Stimulated activated CD8-positive, alpha-beta memory T cell treated with anti-CD3 and anti-CD28 coated beads, Interleukin-4, amount 100 ng/mL, for 24 hours (primary cell): ENCODE measurements around the gene XAF1.
A peak's percentile ranks its signal among the peaks of the same experiment; 100 is the strongest.
"Not testable (repeated sequence)": the region's sequence is repeated elsewhere in the genome, so short reads cannot be mapped to it uniquely, and the experiment has no call there.

Source experiments
- DNase-seq: peaks from one replicate; pipeline ENCODE4 v3.0.0-alpha.2; 2020; ENCODE audit warnings: low read depth

Gene XAF1, protein sequence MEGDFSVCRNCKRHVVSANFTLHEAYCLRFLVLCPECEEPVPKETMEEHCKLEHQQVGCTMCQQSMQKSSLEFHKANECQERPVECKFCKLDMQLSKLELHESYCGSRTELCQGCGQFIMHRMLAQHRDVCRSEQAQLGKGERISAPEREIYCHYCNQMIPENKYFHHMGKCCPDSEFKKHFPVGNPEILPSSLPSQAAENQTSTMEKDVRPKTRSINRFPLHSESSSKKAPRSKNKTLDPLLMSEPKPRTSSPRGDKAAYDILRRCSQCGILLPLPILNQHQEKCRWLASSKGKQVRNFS

DNA sequence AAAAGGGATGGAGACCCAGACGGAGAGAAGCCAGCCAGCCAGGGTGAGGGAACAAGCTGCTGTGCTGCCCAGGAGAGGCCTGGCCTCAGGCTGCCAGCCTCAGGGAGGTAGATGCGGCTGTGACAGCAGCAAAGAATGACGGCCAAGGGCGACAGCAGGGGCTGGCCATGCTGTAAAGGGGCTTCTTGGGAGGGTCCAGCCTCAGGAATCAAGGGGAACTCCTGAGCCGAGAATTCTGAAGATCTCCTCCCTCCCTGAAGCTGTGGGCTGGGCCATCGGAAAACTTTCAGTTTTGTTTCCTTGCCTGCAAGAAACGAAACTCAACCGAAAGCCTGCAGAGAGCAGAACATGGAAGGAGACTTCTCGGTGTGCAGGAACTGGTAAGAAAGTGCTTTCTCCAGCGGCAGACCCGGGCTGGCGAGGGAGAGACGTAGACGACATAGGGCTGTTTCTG lies at the start of gene XAF1:
Gene XAF1 (plus strand): TSS at position 316 of the 454 bp plus-strand sequence. CDS start 33 bp downstream, at position 349.
- peak; percentile 12 for DNase-seq

DNA sequence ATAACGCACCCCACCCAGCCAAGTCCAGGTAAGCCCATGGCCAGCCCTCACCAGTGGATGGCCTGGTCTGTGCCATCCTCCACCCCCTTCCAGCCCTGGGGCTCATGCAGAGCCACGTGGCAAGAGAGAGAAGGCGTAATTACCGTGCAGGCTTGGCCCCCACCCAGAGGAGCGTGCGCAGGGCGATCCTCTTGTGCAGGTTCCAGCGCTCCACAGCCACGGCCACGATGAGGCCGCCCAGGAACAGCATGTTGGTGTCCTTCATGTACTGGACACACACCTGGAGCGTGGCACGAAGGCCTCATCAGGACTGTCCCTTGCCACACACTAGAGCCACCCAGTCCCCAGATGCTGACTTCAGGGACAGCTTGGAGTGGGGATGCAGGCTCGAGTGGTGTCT lies 49.3 kb upstream of the XAF1 start:
- no peak for DNase-seq

DNA sequence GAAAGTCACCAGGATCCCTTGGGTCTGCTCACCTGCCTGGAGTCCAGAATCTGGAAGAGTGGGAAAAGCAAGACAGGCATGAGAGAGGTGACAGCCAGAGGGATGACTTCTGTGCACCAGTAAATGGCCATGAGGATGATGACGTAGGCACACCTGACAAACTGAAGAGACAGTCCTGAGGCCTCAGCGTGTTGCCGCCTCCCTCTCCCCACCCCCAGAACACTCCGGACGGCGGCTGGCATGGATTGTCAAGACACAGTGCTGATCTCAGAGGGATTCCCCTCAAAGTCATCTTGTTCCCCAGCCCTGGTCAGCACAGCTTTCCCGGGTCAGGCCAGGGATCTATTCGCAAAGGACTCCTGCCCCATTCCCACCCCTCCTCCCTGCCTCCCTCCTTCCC lies 48.9 kb upstream of the XAF1 start:
- DNase-seq, result no peak

DNA sequence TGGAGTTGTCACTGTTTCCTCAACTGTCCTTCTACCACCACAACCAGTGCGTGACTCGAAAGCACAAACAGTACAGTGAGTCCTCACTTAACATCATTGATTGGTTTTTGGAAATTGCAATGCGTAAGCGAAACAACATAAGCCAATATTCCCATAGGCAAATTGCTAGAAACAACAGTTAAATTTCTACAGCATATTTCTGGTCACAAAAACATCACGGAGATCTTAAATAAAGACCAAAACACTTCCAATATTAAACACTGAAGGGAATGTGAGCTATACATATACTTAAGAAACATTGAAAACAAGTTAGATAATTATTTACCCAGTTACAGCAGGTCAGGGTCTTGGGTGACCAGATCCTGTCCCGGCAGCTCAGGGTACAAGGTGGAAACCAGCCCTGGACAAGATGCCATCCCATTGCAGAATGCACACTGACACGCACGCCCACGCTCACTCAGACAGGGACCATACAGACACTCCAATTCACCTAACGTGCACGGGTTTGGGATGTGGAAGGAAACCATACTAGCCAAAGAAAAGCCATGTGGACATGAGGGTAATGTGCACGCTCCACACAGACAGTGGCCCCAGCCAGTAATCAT lies 47.4 kb upstream of the XAF1 start:
- no peak for DNase-seq

DNA sequence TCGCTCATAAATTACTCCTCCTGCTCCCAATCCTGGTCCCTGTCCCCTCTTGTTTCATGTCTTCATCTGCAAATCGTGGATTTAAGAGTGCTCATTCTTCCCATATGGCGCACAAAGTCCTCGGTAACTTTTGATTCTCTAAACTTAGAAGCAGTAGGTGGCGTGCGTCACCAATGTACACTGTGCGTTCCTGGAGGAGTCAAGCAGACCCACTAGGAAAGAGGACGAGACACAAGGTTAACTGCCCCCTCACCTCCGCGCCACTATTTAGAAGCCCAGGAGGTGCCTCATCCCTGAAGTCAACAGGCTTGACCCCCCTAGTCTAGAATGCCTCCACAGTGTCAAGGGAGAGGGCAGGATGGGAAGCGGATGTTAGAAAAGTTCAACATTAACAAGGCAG lies 45.5 kb upstream of the XAF1 start:
- DNase-seq, result no peak

DNA sequence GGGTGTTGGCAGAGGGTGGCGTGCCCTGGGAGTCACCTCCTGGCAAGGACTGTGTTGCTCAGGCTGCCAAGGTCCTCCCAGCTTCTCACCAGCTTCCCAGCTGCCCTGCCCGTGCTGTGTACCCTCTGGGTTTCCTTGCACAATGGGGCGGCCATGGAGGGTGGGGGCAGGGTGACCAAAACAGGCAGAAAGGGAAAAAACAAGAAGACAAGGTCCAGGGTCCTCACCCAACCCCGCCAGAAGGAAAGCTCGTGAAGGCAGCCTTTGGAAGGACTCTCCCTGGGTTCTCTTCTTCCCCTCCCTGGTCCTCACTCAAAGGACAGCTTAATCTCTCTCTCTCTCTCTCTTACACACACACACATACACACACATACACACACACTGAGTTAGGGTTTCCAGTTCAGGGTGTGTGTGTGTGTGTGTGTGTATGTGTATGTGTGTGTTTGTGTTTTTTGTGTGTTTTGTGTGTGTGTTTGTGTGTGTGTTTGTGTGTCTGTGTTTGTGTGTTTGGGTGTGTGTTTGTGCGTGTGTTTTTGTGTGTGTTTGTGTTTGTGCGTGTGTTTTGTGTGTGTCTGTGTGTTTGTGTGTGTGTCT lies 44.7 kb upstream of the XAF1 start:
- no peak for DNase-seq

DNA sequence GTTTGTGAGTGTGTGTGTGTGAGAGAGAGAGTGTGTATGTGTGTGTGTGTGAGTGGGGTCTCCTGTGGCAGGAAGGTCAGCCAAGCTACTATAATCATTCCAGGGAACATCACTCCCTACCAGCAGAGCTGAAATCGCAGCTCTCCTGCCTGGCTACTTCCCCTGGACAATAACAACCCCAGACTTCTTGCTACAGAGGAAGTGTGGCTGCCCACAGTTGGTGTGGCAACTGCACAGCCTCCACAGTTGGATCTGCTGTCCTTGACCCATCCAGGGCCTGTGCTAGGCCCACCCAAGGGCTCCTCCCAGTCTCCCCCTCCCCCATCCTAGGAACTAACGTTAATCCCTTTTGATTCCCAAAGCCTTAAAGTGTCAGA lies 44.2 kb upstream of the XAF1 start:
- no peak for DNase-seq

DNA sequence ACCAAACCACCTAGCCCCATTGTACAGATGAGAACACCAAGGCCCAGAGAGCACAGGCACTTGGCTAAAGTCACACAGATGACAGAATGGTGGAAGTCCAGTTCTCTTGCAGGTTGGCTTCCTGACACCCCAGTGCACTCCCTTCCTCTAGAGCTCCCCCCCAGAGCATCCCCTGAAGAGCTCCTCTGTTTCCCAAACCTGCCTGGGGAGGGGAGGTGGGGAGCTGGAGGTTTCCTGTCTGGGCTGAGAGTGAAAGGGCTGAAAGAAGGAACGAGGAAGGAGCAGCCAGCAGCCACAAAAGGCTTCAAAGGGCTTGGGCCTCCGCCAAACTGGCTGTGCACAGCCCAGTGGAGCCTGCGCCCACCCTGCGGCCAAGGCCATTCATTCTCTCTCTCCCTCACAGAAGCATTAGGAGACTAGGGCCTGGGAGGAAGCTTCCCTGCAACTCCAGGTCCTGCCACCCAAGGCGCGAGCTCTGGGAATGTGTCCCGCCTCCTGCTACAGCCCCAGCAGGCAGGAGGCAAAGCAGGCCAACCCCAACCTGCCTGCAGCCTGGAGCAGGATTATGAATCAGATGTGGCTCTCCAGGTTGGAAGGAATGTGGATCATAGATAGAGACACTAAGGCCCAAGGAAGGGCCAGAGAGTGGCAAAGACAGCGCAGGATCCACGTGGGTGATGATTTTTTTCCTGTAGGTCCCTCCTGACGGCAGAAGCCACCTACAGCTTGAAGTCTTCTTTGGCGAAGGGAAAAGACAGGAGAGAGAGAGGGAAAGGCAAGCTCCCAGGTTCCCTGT lies 43.6 kb upstream of the XAF1 start:
- DNase-seq, result no peak

DNA sequence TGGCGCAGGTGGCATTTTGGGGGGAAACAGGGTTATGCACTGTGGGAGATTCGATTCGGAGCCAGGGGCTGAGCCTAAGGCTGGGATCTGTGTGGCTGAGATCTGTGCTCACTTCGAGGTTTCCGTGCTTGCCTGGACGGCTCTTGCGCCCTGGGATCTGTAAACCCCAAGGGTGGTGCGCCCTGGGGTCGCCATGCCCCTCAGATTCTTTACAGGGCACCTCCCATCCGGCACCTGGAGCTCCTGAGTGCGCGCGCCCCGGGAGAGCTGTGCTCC lies 43.1 kb upstream of the XAF1 start:
- DNase-seq, result no peak

DNA sequence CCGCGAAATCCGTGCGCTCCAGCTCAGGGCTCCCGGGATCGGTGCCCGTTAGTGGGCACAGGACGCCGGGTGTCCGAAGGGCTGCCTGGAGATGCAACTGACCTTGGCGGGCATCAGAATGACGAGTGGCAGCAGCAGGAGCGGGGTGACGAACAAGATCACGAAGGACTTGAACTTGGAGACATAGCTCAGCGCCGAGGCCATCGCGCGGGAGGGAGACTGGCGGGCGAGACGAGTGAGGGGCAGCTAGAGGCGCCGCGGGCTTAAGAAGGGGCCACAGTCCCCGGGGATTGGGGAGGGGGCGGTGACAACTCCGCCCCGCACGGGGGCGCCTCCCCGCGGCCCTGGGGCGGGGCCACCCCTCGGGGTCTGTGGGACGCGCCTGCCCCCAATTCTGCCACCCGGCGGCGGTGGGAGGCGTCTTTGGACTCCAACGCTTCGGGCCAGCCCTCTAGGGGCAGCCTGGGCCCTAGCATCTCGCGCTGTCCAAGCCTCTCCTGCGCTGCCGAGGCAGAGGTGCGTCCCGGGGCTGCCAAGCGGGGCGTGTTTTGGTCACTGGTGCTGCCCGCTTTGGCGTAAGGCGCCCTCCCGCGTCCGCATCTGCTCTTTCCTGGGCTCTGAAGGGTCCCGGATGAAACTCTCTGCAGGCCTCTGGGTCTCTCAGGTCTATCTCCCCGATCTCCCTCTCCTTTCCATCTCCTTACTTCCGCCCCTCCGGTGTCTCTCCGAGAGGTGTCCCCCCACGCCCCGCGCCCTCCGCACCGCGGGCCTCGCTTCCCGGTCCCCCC lies 42.5 kb upstream of the XAF1 start, which contains the start of gene SLC13A5:
Gene SLC13A5 (minus strand): TSS at position 240 of the 788 bp plus-strand sequence. CDS start 36 bp downstream, at position 204.
- no peak for DNase-seq

DNA sequence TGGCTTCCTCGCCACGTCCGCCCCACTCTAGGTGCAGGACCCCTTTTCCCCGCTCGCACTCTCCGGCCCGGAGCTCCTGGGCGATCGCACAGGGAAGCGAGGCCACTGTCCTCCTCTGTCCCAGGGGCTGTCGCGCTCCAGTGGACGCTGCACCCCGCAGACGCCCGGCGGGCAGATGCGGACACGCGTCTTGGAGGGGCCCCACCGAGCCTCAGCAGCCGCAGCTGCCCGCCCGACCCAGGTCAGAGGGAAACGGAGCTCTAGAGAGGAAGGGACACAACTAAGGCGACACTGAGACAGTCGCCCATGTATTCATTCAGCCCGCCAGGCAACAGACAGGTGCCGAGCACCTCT lies 42.0 kb upstream of the XAF1 start:
- DNase-seq, result no peak

DNA sequence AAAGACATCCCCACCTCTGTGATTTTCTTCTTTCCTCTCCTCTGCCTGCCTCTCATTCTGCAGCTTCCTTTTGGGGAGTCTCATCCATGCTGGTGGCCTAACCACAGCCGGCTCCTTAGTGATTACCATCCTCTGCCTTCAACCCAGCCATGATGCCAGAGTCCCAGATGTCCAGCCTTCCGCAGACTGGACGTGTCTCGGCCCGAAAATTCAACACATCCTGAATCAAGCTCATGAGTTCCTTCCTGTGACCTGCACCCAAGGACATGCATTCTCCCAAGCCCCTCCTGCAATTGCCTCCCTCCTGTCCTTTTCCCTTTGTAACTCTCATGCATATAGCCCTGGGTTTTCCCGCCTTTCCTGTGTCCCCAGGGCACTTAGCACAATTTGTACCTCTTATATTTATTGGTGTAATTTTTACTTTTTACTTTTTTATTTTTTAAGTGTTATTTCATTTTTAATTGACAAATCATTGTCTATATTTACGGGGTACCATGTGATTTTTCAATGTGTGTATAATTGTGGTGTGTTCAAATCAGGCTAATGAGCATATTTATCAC lies 41.5 kb upstream of the XAF1 start:
- DNase-seq, result no peak

DNA sequence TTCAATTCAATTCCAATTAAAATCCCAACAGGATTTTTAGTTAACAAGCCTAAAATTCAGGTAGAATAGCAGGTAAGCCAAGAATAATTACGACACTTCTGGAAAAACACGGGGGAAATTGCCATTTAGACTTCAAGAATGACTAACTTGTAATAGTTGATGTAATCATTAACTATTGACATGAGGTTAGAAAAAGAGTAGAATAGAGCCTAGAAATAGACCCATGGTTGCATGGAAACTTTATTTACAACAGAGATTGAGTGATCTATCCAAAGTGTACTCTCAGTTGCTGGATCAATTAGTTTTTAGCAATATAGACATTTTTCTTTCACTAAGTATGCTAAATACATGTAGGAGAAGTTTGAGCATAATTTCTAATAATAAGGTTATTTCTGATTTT lies 39.1 kb upstream of the XAF1 start:
- no peak for DNase-seq

DNA sequence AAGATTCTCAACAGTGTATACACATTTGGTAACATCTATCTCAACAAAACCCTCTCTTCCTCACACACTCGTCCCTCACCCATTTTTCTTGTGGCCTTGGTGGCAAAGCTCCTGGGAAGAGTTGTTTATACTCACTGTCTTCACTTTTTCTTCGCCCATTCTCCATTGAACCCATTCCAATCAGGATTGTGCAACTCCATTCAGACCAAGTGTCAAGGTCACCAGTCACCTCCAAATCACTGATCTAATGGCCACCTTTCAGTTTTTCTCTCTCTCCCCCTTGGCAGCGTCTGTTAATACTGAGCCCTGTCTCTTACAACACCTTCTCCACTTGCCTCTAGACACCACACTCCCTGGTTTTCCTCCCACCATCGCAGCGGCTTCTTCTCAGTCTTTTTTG lies 34.1 kb upstream of the XAF1 start:
- no peak for DNase-seq

DNA sequence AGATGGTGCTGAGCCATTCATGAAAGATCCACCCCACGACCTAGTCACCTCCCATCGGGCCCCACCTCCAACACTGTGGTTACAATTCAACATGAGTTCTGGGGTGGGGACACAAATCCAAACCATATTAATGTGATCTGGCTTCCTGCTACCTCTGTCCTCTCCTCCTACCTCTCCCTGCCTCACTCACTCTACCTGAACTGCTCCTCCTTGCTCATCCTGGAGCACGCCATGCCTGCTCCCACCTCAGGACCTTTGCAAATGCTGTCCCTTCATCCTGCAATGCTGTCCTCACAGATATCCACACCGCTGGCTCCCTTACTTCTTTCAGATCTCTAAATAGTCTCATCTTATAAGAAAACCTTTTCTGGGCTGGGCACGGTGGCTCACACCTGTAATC lies 31.8 kb upstream of the XAF1 start:
- no peak for DNase-seq

DNA sequence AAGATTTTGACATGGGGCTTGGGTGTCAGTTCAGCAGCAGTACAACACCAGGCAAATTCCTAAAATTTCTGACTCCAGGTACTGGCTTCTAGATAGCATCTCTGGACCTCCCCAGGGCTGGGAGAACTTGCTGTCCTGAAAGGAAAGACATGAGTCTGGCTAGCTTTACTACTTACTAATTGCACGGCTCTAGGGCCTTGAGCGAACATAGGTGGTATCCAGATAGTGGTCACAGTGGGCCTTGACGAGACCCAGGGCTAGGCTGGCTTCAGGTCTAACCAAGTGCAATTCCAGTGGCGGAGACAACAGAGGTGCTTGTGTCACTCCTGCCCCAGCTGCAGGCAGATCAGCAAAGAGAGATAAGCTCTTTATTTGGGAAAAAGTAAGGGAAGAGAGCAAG lies 26.3 kb upstream of the XAF1 start:
- DNase-seq, result no peak

DNA sequence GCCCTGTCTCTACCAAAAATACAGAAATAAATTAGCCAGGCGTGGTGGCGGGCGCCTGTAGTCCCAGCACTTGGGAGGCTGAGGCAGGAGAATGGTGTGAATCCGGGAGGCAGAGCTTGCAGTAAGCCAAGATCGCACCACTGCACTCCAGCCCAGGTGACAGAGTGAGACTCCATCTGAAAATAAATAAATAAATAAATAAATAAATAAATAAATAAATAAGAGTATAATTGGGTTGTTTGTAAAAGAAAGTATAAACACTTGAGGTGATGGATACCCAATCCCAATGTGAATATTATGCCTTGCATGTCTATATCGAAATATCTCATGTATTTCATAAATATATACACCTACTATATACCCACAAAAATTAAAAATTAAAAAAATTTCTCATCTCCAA lies 9.2 kb upstream of the XAF1 start:
- not testable (repeated sequence) for DNase-seq

DNA sequence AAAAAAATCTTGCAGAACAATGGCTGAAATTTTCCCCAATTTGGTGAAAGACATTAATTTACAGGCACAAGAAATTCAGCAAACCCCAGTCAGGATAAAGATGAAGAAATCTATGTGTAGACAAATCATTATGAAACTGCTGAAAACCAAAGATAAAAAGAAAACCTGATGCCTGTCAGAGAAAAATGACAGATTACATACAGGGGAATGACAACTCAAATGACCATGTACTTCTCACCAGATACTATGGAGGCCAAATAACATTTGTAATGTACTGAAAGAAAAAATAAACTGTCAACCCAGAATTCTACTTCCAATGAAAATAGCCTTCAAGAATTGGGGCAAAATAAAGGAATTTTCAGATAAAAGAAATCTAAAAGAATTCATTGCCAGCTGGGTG lies 7.2 kb upstream of the XAF1 start:
- no peak for DNase-seq

DNA sequence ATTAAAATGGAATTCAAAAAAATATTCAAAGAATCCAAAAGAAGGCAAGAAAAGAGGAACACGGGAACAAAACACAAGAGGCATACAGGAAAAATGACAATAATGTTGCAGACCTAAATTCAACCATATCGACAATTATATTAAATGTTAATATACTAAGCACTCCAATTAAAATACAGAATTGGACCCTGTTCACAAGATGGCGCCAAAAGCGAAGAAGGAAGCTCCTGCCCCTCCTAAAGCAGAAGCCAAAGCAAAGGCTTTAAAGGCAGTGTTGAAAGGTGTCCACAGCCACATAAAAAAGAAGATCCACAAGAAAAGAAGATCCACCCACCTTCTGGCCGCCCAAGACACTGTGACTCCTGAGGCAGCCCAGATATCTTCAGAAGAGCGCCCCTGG lies 6.3 kb upstream of the XAF1 start:
- no peak for DNase-seq

DNA sequence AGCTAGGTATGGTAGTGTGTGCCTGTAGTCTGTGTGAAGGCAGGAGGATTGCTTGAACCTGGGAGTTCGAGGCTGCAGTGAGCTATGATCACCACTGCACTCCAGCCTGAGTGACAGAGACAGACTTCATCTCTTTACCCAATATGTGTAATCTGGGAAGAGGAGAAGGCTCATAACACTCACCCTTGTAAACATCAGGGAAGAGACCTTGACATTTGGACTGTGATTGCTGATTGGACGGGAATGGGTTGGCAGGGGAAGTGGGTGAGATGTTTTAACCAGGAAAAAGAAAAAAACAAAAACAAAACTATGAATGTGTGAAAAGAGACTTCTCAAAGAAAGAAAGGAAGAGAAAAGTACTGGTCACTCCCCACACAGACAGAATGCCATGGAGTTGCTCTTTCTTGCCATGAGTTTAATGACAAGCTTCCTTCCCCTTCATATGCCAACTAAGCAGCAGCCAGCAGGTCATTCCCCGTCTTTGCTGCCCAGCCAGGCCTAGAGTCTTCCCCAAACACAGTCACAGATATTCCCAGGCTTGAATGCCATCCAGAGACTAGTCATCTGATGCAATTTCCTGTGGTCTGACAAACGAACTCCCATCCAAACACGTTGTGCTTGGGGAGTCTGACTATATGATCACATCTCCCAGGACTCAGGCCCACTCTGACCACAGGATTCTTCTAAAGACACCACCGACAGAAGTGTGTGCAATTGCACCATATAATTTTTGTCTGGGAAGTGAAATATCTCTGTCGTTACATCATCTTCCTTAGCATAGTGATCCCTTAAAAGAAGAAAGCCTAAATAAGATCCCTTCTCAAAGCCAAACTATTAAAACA lies 3.6 kb upstream of the XAF1 start:
- DNase-seq, result no peak

DNA sequence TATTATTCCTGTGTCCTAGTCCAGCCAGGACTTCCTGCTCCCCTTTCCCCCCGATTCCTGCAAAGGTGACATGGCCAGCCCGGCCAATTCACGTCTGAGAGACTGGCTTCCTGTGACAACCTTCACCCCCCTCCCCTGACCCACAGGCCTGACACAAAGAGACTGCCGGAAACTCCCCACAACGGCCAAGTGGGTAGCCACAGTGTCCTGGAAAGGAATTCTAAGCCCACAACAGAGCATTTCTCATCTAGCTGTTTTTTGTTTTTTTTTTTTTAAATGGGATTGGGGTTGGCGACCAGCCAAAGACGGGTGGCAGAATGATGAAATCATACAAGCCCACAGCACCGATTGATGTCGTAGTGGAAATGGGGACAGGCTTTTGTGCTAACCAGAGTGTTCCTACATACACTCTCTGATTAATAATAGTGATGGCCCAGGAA lies 2.8 kb upstream of the XAF1 start:
- DNase-seq, result peak; percentile 15
